Stomach (tissue), 9 donors: Measurements from ENCODE around the gene SMAD6. TPM values are rescaled to one million over a fixed set of nuclear protein-coding genes. Genes with fewer than 3 reads are reported as not detected.

Experiments
- DNase-seq, 2 donors: peaks; one replicate each; pipeline versions ENCODE4 v3.0.0 to v3.0.0-alpha.2; 2013 to 2019
- H3K27ac ChIP-seq, 5 donors: fragments of 200-600 bp in 4 of 5; sonication (generic) in 4 of 5; one replicate each; pipeline ENCODE4 v1.5.1; 2013 to 2019; ENCODE audit warnings: mild to moderate bottlenecking in 1 of 5, moderate library complexity in 1 of 5
- H3K27me3 ChIP-seq, 3 donors: fragments of 200-600 bp; sonication (generic); one replicate each; pipeline ENCODE4 v1.5.1; 2017 to 2019; ENCODE audit warnings: mixed run types in 1 of 3
- H3K36me3 ChIP-seq, 4 donors: fragments of 200-600 bp; sonication (generic); 1 replicate in 3 of 4; 2 replicates in 1 of 4; pipeline ENCODE4 v1.5.1; 2016 to 2019
- H3K4me1 ChIP-seq, 4 donors: fragments of 200-600 bp; sonication (generic); one replicate each; pipeline ENCODE4 v1.5.1; 2016 to 2019
- H3K4me3 ChIP-seq, 4 donors: fragments of 200-600 bp; sonication (generic) in 3 of 4; one replicate each; pipeline ENCODE4 v1.5.1; 2016 to 2019; ENCODE audit warnings: mild to moderate bottlenecking in 1 of 4
- H3K9me3 ChIP-seq, 4 donors: fragments of 200-600 bp; sonication (generic); one replicate each; pipeline ENCODE4 v1.5.1; 2016 to 2019
- EP300 ChIP-seq: sonication (generic); formaldehyde crosslinking; IDR thresholded peaks from one replicate; pipeline ENCODE4 v1.6.1; 2017; ENCODE audit warnings: antibody characterized with exemption
- POLR2A ChIP-seq, 4 donors: fragments of 450-650 bp; IDR thresholded peaks; one replicate each; pipeline ENCODE4 v1.6.1; 2016; ENCODE audit warnings: antibody characterized with exemption in 4 of 4, control low read depth in 2 of 4, mild to moderate bottlenecking in 1 of 4, moderate library complexity in 1 of 4
- POLR2AphosphoS5 ChIP-seq, 3 donors: sonication (generic); formaldehyde crosslinking; IDR thresholded peaks; one replicate each; pipeline ENCODE4 v1.6.1; 2016; ENCODE audit warnings: antibody characterized with exemption in 3 of 3
- WGBS, 5 donors: extraction: QIAGEN DNeasy Blood & Tissue Kit in 3 of 5; methylation state at CpG; one replicate each; pipeline versions ENCODE4 v1.1.5 to v1.1.7; 2013 to 2018; 5-methylcytosine and 5-hydroxymethylcytosine counted together
- intact Hi-C: fragments of 100-400 bp; cut with DNase I; formaldehyde crosslinking; loops from one replicate; pipeline ENCODE4 v1.15.1; 2023; ENCODE audit warnings: low total_unique reads
- polyA plus RNA-seq, 3 donors: library from polyadenylated mRNA; stranded (reverse); fragments of 200-250 nt; gene quantifications; one replicate each; pipeline ENCODE4 v1.2.3, GENCODE V29; 2013
- total RNA-seq, 5 donors: library from RNA; depleted of rRNA; stranded (reverse); fragments of >200 nt; gene quantifications; one replicate each; pipeline versions ENCODE4 v1.1.0 to v1.2.3, GENCODE V29; 2014 to 2016
- TF ChIP-seq, protein P1 (sequence below), 7 experiments: fragments of 450-650 bp in 4 of 7; fragments of 200-600 bp in 3 of 7; sonication (generic) in 3 of 7; IDR thresholded peaks; one replicate each; pipeline ENCODE4 v1.5.1; 2016 to 2019; ENCODE audit warnings: antibody characterized with exemption in 7 of 7, control low read depth in 2 of 7, mild to moderate bottlenecking in 1 of 7
- donor health status: healthy with polysubstance abuse.
- donor health status: Bipolar disorder and iron deficiency.
- donor health status: healthy.

SMAD6 gene
- total and polyA plus RNA-seq, 8 donors, result 4.0 to 112 (median 28.3) TPM

- 69 to 90% (median 82%) methylated on average over 4 to 6 of the region's 6 CpGs for WGBS, 5 donors
- peaks cover 0 to 14% (median 0%) of the 10 kb centered on the region in 3 donors for H3K27me3 ChIP-seq
- H3K36me3 ChIP-seq, result no peaks in the 10 kb centered on the region
- H3K4me3 ChIP-seq, result no peak overlapping the region
- DNase-seq, result no peak
- intact Hi-C loops, result loop anchor here (5.0 to 10.0 kb wide), 2 partner anchors 94 to 153 kb away; no protein-coding TSS in a partner anchor
- H3K4me1 ChIP-seq, result peaks cover 2 to 32% (median 25%) of the 10 kb centered on the region in 4 donors
- TF ChIP-seq POLR2A (IDR thresholded peaks at IDR 0.05), result no peak
- TF ChIP-seq EP300, result no peak
- no peak for TF ChIP-seq POLR2AphosphoS5 (IDR thresholded peaks at IDR 0.05)
- TF ChIP-seq, protein P1, sequence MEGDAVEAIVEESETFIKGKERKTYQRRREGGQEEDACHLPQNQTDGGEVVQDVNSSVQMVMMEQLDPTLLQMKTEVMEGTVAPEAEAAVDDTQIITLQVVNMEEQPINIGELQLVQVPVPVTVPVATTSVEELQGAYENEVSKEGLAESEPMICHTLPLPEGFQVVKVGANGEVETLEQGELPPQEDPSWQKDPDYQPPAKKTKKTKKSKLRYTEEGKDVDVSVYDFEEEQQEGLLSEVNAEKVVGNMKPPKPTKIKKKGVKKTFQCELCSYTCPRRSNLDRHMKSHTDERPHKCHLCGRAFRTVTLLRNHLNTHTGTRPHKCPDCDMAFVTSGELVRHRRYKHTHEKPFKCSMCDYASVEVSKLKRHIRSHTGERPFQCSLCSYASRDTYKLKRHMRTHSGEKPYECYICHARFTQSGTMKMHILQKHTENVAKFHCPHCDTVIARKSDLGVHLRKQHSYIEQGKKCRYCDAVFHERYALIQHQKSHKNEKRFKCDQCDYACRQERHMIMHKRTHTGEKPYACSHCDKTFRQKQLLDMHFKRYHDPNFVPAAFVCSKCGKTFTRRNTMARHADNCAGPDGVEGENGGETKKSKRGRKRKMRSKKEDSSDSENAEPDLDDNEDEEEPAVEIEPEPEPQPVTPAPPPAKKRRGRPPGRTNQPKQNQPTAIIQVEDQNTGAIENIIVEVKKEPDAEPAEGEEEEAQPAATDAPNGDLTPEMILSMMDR (IDR thresholded peaks at IDR 0.05), result no peak
- H3K9me3 ChIP-seq, result no peaks in the 10 kb centered on the region
- no peak overlapping the region for H3K27ac ChIP-seq
These were observed 3.1 kb upstream of the SMAD6 start for GRCh38 chr15:66698971-66699370.

DNA sequence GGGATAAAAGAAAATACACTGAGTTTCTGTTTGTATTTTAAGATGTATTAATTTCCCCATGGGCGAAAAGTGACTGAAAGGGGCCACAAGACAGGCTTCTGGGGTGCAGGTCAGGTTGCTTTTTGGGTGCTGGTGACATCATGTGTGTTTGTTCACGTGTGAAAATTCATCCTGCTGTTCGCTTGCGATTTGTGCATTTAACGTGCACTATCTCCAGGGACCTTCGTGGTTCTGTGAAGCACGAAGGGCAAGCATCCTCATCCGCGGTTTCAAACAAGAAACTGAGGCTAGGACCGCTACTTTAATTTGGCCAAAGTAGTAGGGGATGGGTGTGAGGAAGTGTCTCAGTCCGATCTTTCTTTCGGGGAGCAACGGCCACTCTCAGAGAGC is 1.6 kb upstream of the SMAD6 start:
- WGBS, 5 donors, result 6 to 13% (median 9%) methylated on average over 13 of the region's 13 CpGs
- Histone ChIP-seq H3K27me3 (peaks cover 0 to 20% (median 0%) of the 10 kb centered on the region in 3 donors), H3K27ac (peak overlapping the region; percentile 6 to 90 (median 89)), H3K9me3 (no peaks in the 10 kb centered on the region), H3K4me3 (peak overlapping the region; percentile 72 to 97 (median 82)), H3K36me3 (no peaks in the 10 kb centered on the region), H3K4me1 (peaks cover 17 to 46% (median 40%) of the 10 kb centered on the region in 4 donors)
- TF ChIP-seq POLR2A (IDR thresholded peaks at IDR 0.05), result no peak
- no peak for DNase-seq
- intact Hi-C loops, result no loop called here

GRCh38 chr15:66700802-66701421 is 1.1 kb upstream of the SMAD6 start:
- H3K9me3 ChIP-seq, result no peaks in the 10 kb centered on the region
- H3K36me3 ChIP-seq, result no peaks in the 10 kb centered on the region
- intact Hi-C loops, result no loop called here
- TF ChIP-seq POLR2A (IDR thresholded peaks at IDR 0.05) (no peak), EP300 (no peak), POLR2AphosphoS5 (IDR thresholded peaks at IDR 0.05) (peak; percentile 28 to 63 (median 56))
- TF ChIP-seq, protein P1 (IDR thresholded peaks at IDR 0.05), result no peak
- peaks cover 0 to 20% (median 0%) of the 10 kb centered on the region in 3 donors for H3K27me3 ChIP-seq
- peaks cover 22 to 51% (median 45%) of the 10 kb centered on the region in 4 donors for H3K4me1 ChIP-seq
- peak; percentile 97 to 98 for DNase-seq
- peak overlapping the region; percentile 72 to 97 (median 82) for H3K4me3 ChIP-seq
- WGBS, 5 donors, result 0 to 1% (median 1%) methylated on average over 35 to 62 of the region's 68 CpGs
- peak overlapping the region; percentile 86 to 90 (median 90) for H3K27ac ChIP-seq

GRCh38 chr15:66701422-66702034 is 508 bp upstream of the SMAD6 start:
- Histone ChIP-seq H3K9me3 (no peaks in the 10 kb centered on the region), H3K4me3 (peak overlapping the region; percentile 72 to 97 (median 82)), H3K36me3 (no peaks in the 10 kb centered on the region), H3K27ac (peak overlapping the region; percentile 86 to 90 (median 90)), H3K27me3 (peaks cover 0 to 20% (median 0%) of the 10 kb centered on the region in 3 donors), H3K4me1 (peaks cover 28 to 57% (median 51%) of the 10 kb centered on the region in 4 donors)
- DNase-seq, result peak in 1 of 2 donors; percentile 33
- TF ChIP-seq, protein P1 (IDR thresholded peaks at IDR 0.05), result no peak
- TF ChIP-seq POLR2A (IDR thresholded peaks at IDR 0.05), result peak in 1 of 4 donors; percentile 17
- intact Hi-C loops, result no loop called here
- 0 to 2% (median 1%) methylated on average over 27 to 48 of the region's 48 CpGs for WGBS, 5 donors
